ENCODE data around the gene POC1A. TPM values are rescaled to one million over a fixed set of nuclear protein-coding genes. Genes with fewer than 3 reads are reported as not detected.

Gene POC1A
- total RNA-seq, 4 donors from 2014 or later, result 0.65 to 2.0 (median 1.2) TPM

DNA sequence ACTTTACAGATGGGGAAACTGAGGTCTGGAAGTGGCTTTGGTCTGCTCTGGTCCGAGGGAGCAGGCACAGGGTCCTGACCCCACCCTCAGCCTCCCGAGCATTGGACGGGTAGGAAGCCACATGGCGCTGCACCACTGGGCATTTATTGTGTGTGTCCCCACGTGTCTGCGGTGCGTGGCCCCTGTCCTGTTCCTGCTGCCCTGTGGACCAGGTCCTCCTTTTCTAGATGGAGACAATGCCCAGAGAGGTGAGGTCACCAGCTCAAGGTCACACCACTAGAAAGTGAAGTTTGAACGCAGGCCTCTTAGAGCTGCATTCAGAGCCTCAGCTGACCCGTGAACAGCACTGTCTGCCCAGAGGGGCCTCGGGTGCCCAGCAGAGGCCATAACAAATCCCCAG lies 124.7 kb downstream of the POC1A start:
- DNase-seq (ENCODE audit: low spot score), result no peak
- no peak for ATAC-seq (ENCODE audit: low FRiP score)
- TF ChIP-seq, protein P1, sequence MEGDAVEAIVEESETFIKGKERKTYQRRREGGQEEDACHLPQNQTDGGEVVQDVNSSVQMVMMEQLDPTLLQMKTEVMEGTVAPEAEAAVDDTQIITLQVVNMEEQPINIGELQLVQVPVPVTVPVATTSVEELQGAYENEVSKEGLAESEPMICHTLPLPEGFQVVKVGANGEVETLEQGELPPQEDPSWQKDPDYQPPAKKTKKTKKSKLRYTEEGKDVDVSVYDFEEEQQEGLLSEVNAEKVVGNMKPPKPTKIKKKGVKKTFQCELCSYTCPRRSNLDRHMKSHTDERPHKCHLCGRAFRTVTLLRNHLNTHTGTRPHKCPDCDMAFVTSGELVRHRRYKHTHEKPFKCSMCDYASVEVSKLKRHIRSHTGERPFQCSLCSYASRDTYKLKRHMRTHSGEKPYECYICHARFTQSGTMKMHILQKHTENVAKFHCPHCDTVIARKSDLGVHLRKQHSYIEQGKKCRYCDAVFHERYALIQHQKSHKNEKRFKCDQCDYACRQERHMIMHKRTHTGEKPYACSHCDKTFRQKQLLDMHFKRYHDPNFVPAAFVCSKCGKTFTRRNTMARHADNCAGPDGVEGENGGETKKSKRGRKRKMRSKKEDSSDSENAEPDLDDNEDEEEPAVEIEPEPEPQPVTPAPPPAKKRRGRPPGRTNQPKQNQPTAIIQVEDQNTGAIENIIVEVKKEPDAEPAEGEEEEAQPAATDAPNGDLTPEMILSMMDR (IDR thresholded peaks at IDR 0.05), result no peak

DNA sequence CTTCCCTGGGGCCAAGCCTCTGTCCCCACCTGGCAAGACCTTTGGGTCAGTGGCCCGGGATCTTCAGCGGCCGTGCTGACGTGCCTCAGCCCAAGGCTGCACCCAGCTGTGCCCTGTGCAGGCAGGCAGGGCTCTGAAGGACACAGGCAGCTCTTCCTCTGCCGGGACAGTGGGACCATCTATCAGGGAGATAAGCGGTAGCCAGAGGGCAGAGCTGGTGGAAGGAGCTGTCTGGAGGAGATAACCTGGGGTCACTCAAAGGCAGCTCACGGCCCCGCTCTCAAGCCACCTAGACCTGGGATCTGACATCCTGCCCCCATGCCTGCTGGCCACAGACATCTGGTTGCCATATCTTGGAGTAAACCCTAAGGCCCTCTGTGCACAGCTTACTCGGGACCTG lies 125.2 kb downstream of the POC1A start:
- ATAC-seq (ENCODE audit: low FRiP score) (no peak), DNase-seq (ENCODE audit: low spot score) (no peak)
- TF ChIP-seq, protein P1 (IDR thresholded peaks at IDR 0.05), result no peak

DNA sequence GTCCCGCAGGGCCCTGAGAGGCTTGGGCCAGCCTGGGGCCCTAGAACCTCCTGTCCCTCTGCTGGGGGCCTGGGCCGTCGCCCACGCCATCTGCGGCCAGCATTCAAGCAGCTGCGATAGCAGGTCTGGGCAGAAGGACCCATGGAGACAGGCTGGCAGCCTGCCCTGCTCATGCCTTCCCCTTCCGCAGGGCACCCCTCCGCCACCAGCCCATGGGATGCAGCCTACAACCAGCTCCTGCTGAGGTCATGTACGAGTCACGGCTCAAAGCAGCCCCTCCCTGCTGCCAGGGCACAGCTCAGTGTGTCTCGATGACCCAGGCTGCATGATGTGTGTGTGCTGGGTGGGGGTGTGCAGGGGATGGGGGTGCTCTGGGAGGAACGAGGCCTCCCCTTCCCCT lies 125.7 kb downstream of the POC1A start:
- DNase-seq (ENCODE audit: low spot score), result no peak
- TF ChIP-seq, protein P1 (IDR thresholded peaks at IDR 0.05), result no peak
- ATAC-seq (ENCODE audit: low FRiP score), result no peak

DNA sequence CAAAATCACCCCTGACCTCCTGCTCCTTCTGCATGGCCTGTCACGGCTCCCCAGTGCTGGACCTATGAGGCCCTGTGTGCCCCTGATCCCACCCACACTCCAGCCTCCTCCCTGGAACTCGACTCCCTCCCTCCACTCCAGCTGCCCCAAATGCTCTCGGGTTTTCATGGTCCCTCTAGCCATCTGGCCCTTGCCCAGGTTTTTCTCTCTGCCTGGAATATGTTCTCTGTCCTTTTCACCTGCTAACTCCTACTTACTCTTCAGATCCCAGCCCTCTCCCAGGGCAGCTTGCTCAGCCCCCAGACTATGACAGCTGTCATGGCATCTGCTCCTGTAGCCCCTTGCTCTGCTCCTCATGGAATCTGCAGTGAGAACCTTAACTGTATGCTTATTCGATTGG lies 128.2 kb downstream of the POC1A start:
- no peak for ATAC-seq (ENCODE audit: low FRiP score)
- no peak for DNase-seq (ENCODE audit: low spot score)
- TF ChIP-seq, protein P1 (IDR thresholded peaks at IDR 0.05), result no peak

DNA sequence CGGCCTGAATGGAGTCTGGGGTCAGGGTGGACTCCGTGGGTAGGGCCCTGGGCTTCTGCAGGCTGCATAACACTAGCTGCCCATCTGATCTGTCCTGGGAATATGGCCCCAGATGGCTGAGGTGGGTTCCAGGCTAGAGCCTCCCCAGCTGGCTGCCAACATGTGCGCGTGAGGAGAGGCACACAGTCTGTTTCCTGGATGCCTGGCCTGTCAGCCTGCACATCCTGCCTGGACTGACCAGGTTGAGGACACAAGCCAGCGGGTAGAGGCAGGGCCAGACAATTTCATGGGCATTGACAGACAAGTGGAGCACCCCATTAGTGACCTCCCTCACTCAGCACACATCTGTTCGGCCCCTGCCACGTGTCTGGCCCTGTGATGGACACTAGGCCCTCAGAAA lies 128.8 kb downstream of the POC1A start:
- ATAC-seq (ENCODE audit: low FRiP score), result no peak
- no peak for DNase-seq (ENCODE audit: low spot score)
- TF ChIP-seq, protein P1 (IDR thresholded peaks at IDR 0.05), result no peak

Other genes starting within 250 kb of the POC1A start
- gene RRP9, start 212.5 kb downstream of the POC1A start, total RNA-seq, result 10 to 100 TPM; 19.2 to 55.8 (median 21.3) TPM
- gene PARP3, start 212.1 kb downstream of the POC1A start, total RNA-seq, result 10 to 100 TPM; 19.2 to 23.9 (median 22.8) TPM
- under 1 TPM in 3 of 4 donors, not detected in 1; 0.19 to 0.37 (median 0.24) TPM for gene GPR62, start 199.0 kb downstream of the POC1A start, total RNA-seq
- gene PCBP4, start 187.0 kb downstream of the POC1A start, total RNA-seq, result 10 to 100 TPM; 21.4 to 84.0 (median 23.4) TPM
- gene ABHD14B, start 180.4 kb downstream of the POC1A start, total RNA-seq, result 10 to 100 TPM; 57.3 to 87.1 (median 80.9) TPM
- gene ABHD14A, start 179.4 kb downstream of the POC1A start, total RNA-seq, result 10 to 100 TPM; 19.0 to 53.4 (median 24.5) TPM
- 10 to 100 TPM; 34.0 to 57.7 (median 52.1) TPM for gene ACY1, start 170.9 kb downstream of the POC1A start, total RNA-seq
- 1,000 to 10,000 TPM; 1,723 to 2,189 (median 1,972) TPM for gene RPL29, start 158.5 kb downstream of the POC1A start, total RNA-seq
- gene DUSP7, start 97.9 kb downstream of the POC1A start, total RNA-seq, result 10 to 100 TPM in 3 of 4 donors, 1 to 10 TPM in 1; 5.5 to 22.2 (median 16.8) TPM
- 10 to 100 TPM; 29.3 to 79.7 (median 31.0) TPM for gene ALAS1, start 43.7 kb upstream of the POC1A start, total RNA-seq
- gene TLR9, start 71.2 kb upstream of the POC1A start, total RNA-seq, result under 1 TPM in 1 of 4 donors, not detected in 3; 0.19 TPM
- gene TWF2, start 84.7 kb upstream of the POC1A start, total RNA-seq, result 100 to 1,000 TPM in 1 of 4 donors, 10 to 100 TPM in 3; 50.1 to 116 (median 78.3) TPM
- gene PPM1M, start 91.3 kb upstream of the POC1A start, total RNA-seq, result 10 to 100 TPM; 17.0 to 32.2 (median 23.9) TPM
- 10 to 100 TPM; 42.9 to 56.9 (median 51.4) TPM for gene WDR82, start 124.2 kb upstream of the POC1A start, total RNA-seq
- gene GLYCTK, start 133.4 kb upstream of the POC1A start, total RNA-seq, result 10 to 100 TPM; 12.7 to 63.5 (median 41.4) TPM
- gene DNAH1, start 161.9 kb upstream of the POC1A start, total RNA-seq, result 10 to 100 TPM in 3 of 4 donors, 1 to 10 TPM in 1; 6.7 to 24.9 (median 14.1) TPM

Data from omental fat pad (tissue), 4 donors.